OCI-LY3 (cell line): ENCODE data around the gene CEP68.

Experiments used
- EZH2phosphoT487 ChIP-seq: fragments of 200-600 bp; shearing (Covaris generic); IDR thresholded peaks from 2 replicates; pipeline ENCODE4 v1.6.1; 2018; ENCODE audit warnings: antibody characterized with exemption, mixed run types, low read depth
- TF ChIP-seq, protein P1 (sequence below): fragments of 200-600, 300-600 bp; sonication (generic); IDR thresholded peaks from 2 replicates; pipeline ENCODE4 v1.5.1; 2014; ENCODE audit warnings: antibody characterized with exemption, low read length, low read depth

DNA sequence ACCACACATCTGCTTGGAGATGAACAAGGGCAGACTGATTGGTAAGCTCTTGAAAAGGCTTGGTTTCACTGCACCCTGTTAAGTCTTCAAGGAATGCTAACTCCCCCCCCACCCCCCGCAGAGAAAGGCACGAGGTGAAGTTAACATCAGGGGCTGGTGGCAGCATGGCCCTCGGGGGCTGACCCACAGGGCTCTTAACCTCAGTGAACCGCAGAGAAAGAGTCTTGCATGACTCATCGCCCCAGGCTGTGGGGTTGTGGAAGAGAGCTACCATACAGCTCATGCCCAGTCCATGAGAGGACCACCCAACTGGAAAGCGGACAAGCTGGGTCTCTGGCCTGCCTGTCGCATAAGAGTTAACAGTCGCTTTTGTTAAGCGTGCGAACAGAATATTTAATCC is 10.6 kb upstream of the CEP68 start:
- TF ChIP-seq, protein P1, sequence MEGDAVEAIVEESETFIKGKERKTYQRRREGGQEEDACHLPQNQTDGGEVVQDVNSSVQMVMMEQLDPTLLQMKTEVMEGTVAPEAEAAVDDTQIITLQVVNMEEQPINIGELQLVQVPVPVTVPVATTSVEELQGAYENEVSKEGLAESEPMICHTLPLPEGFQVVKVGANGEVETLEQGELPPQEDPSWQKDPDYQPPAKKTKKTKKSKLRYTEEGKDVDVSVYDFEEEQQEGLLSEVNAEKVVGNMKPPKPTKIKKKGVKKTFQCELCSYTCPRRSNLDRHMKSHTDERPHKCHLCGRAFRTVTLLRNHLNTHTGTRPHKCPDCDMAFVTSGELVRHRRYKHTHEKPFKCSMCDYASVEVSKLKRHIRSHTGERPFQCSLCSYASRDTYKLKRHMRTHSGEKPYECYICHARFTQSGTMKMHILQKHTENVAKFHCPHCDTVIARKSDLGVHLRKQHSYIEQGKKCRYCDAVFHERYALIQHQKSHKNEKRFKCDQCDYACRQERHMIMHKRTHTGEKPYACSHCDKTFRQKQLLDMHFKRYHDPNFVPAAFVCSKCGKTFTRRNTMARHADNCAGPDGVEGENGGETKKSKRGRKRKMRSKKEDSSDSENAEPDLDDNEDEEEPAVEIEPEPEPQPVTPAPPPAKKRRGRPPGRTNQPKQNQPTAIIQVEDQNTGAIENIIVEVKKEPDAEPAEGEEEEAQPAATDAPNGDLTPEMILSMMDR: no peak
- TF ChIP-seq EZH2phosphoT487: no peak
